ENCODE data around the gene HLF. TPM values are rescaled to one million over a fixed set of nuclear protein-coding genes. Genes with fewer than 3 reads are reported as not detected.

HLF gene
- total and polyA plus RNA-seq, 2 of the 4 experiments (the other 2 are of a cell fraction): 0.18 TPM; not detected in 1

GRCh38 chr17:55238179-55238930 is 26.4 kb upstream of the HLF start:
- no peaks in the 10 kb centered on the region for H3K9me3 ChIP-seq (ENCODE audit: control insufficient read depth, insufficient read depth, low read length)
- no peaks in the 10 kb centered on the region for H3K36me3 ChIP-seq (ENCODE audit: control insufficient read depth, insufficient read depth, low read length)
- H4K5ac ChIP-seq (ENCODE audit: low read depth, low read length): no peak overlapping the region
- H3K79me1 ChIP-seq (ENCODE audit: low read depth in 1 of 2, low read length in 2 of 2): no peaks in the 10 kb centered on the region
- in situ Hi-C loops (cut with MboI; ENCODE audit: low sequenced_read_pairs) (no loop called here), dilution Hi-C loops (cut with HindIII; ENCODE audit: low sequenced_read_pairs, unreplicated experiment) (no loop called here), intact Hi-C loops (cut with micrococcal nuclease) (loop anchor here (1.0 kb wide), 1 partner anchor 26 kb away; the partner anchor contains the start of gene HLF)
- DNase-seq (peak; percentile 85), ATAC-seq (ENCODE audit: low read depth) (peak; percentile 99)
- H3K4ac ChIP-seq (ENCODE audit: low read depth, low read length): no peak overlapping the region
- no peak overlapping the region for H2BK120ac ChIP-seq (ENCODE audit: low read depth, low read length)
- no peak overlapping the region for H3K18ac ChIP-seq (ENCODE audit: low read depth, low read length)
- no peak overlapping the region for H4K8ac ChIP-seq (ENCODE audit: low read depth in 2 of 2, low read length in 2 of 2)
- ChIA-PET CTCF (interaction anchor here (0.7 kb wide), 1 partner anchor 20 kb away, joined by 3 read pairs; no protein-coding TSS in a partner anchor), POLR2A (ENCODE audit: unreplicated experiment) (no interaction called here)
- no peak overlapping the region for H2BK15ac ChIP-seq (ENCODE audit: low read depth, low read length)
- no peak overlapping the region for H3K27ac ChIP-seq (ENCODE audit: insufficient read depth, low read length)
- no peaks in the 10 kb centered on the region for H3K4me1 ChIP-seq (ENCODE audit: control insufficient read depth, insufficient read depth, low read length)
- no peak overlapping the region for H3K23ac ChIP-seq (ENCODE audit: low read depth, low read length)
- 2% methylated on average over 43 of the region's 68 CpGs; no CpG with 5 or more reads in 1 of the 2 experiments for WGBS, 2 experiments (ENCODE audit: extremely low coverage in 2 of 2, insufficient read length in 1 of 2)
- no peaks in the 10 kb centered on the region for H3K9me1 ChIP-seq (ENCODE audit: insufficient read depth, low read length)
- no peaks in the 10 kb centered on the region for H4K20me1 ChIP-seq (ENCODE audit: insufficient read depth, low read length)
- peaks cover 2% of the 10 kb centered on the region; the same call in 1 of the 2 replicates for H3K27me3 ChIP-seq (ENCODE audit: control insufficient read depth, insufficient read depth, low read length)
- H2AK9ac ChIP-seq (replicated peaks; ENCODE audit: low read depth, low read length, poor library complexity): no peak overlapping the region
- peak overlapping the region; percentile 85 for H2AFZ ChIP-seq (replicated peaks; ENCODE audit: low read length, poor library complexity)
- H3K56ac ChIP-seq (ENCODE audit: extremely low read depth, insufficient read depth, low read length): no peak overlapping the region
- no peak overlapping the region for H2AK5ac ChIP-seq (ENCODE audit: low read depth, low read length)
- no peak overlapping the region for H2BK5ac ChIP-seq (ENCODE audit: low read depth, low read length, poor library complexity, severe bottlenecking)
- no peak overlapping the region for H3K14ac ChIP-seq (replicated peaks; ENCODE audit: low read depth, low read length)
- H4K91ac ChIP-seq (ENCODE audit: insufficient read depth, low read depth, low read length): no peak overlapping the region
- H2BK20ac ChIP-seq (ENCODE audit: low read depth, low read length): no peak overlapping the region
- H3K9ac ChIP-seq (ENCODE audit: low read depth, low read length): no peak overlapping the region
- H3K4me3 ChIP-seq (ENCODE audit: insufficient read depth, low read depth, low read length): peak overlapping the region; percentile 46
- peak overlapping the region; percentile 96 for H3K4me2 ChIP-seq (ENCODE audit: low read depth, low read length)
- no TSS peak for BruUV-seq (replicated peaks)
- TF ChIP-seq POLR2A (IDR thresholded peaks at IDR 0.05; ENCODE audit: low read depth, low read length) (no peak), RAD21 (IDR thresholded peaks at IDR 0.05; ENCODE audit: low read length) (no peak), RCOR1 (IDR thresholded peaks at IDR 0.05; ENCODE audit: insufficient replicate concordance, low read length) (no peak), CEBPB (IDR thresholded peaks at IDR 0.05; ENCODE audit: low read depth, low read length) (no peak), ELK1 (IDR thresholded peaks at IDR 0.05; ENCODE audit: borderline replicate concordance, low read depth, low read length) (no peak), MXI1 (IDR thresholded peaks at IDR 0.05; ENCODE audit: borderline replicate concordance, low read depth, low read length) (peak; percentile 35; the same call in 1 of the 2 replicates), SMC3 (IDR thresholded peaks at IDR 0.05; ENCODE audit: low read depth, low read length) (no peak), USF2 (IDR thresholded peaks at IDR 0.05; ENCODE audit: low read depth, low read length) (peak; percentile 92), CTCF (conservative IDR thresholded peaks at IDR 0.05; ENCODE audit: low read depth, low read length) (no peak), RFX5 (IDR thresholded peaks at IDR 0.05; ENCODE audit: low read depth, low read length) (no peak), MAZ (IDR thresholded peaks at IDR 0.05; ENCODE audit: borderline replicate concordance, low read depth, low read length) (no peak), MAFK (IDR thresholded peaks at IDR 0.05; ENCODE audit: low read depth, low read length) (no peak), BHLHE40 (IDR thresholded peaks at IDR 0.05; ENCODE audit: low read depth, low read length) (peak; percentile 93), CHD1 (IDR thresholded peaks at IDR 0.05; ENCODE audit: low read depth, low read length) (no peak), FOS (IDR thresholded peaks at IDR 0.05; ENCODE audit: low read depth, low read length) (peak; percentile 40; the same call in 1 of the 2 replicates)

Measured in IMR-90 (cell line).